HepG2 (cell line): ENCODE data around the gene SMG7. TPM values are rescaled to one million over a fixed set of nuclear protein-coding genes. Genes with fewer than 3 reads are reported as not detected.

ENCODE experiments used
- EED ChIP-seq: sonication (generic); formaldehyde crosslinking; IDR thresholded peaks from 2 replicates; pipeline ENCODE4 v1.5.0; 2020; ENCODE audit warnings: mild to moderate bottlenecking, missing genetic modification reagents
- FOXC1 ChIP-seq: sonication (generic); formaldehyde crosslinking; IDR thresholded peaks from 2 replicates; pipeline ENCODE4 v1.8.0; 2022; ENCODE audit warnings: mild to moderate bottlenecking, missing genetic modification reagents, borderline replicate concordance
- GFI1 ChIP-seq: sonication (generic); formaldehyde crosslinking; IDR thresholded peaks from 2 replicates; pipeline ENCODE4 v1.5.0; 2020; ENCODE audit warnings: missing genetic modification reagents, mild to moderate bottlenecking, borderline replicate concordance
- HNF1B ChIP-seq: sonication (generic); formaldehyde crosslinking; IDR thresholded peaks from 2 replicates; pipeline ENCODE4 v1.5.1; 2020; ENCODE audit warnings: mild to moderate bottlenecking, moderate library complexity, missing genetic modification reagents
- KDM1A ChIP-seq: IDR thresholded peaks from 2 replicates; pipeline ENCODE4 v1.6.1; 2016; ENCODE audit warnings: missing compliant biosample characterization
- KDM6A ChIP-seq: IDR thresholded peaks from 2 replicates; pipeline ENCODE4 v1.6.1; 2016; ENCODE audit warnings: low read depth
- NFE2 ChIP-seq: sonication (generic); formaldehyde crosslinking; IDR thresholded peaks from 2 replicates; pipeline ENCODE4 v1.4.0; 2020; ENCODE audit warnings: missing genetic modification reagents
- NRL ChIP-seq: sonication (generic); formaldehyde crosslinking; IDR thresholded peaks from 2 replicates; pipeline ENCODE4 v1.5.0; 2020; ENCODE audit warnings: missing genetic modification reagents, mild to moderate bottlenecking, moderate library complexity, borderline replicate concordance
- PBX3 ChIP-seq: sonication (generic); formaldehyde crosslinking; IDR thresholded peaks from 2 replicates; pipeline ENCODE4 v1.8.1; 2023; ENCODE audit warnings: missing genetic modification reagents, inconsistent platforms, borderline replicate concordance
- RFX3 ChIP-seq: IDR thresholded peaks from 2 replicates; pipeline ENCODE4 v1.6.1; 2016; ENCODE audit warnings: missing biosample characterization, missing genetic modification reagents
- SNRNP70 ChIP-seq: fragments of 200-400 bp; formaldehyde crosslinking; IDR thresholded peaks from 2 replicates; pipeline ENCODE4 v1.6.1; 2017; ENCODE audit warnings: mild to moderate bottlenecking, low read depth, low read length, moderate library complexity
- ZBTB2 ChIP-seq: sonication (generic); formaldehyde crosslinking; IDR thresholded peaks from 2 replicates; pipeline ENCODE4 v1.8.0; 2022; ENCODE audit warnings: low read depth, missing genetic modification reagents
- ZC3H13 ChIP-seq: sonication (generic); formaldehyde crosslinking; IDR thresholded peaks from 2 replicates; pipeline ENCODE4 v1.8.1; 2023; ENCODE audit warnings: mild to moderate bottlenecking, missing genetic modification reagents, moderate library complexity
- ZFP82 ChIP-seq: sonication (generic); formaldehyde crosslinking; IDR thresholded peaks from 2 replicates; pipeline ENCODE4 v1.5.1; 2020; ENCODE audit warnings: mild to moderate bottlenecking, missing genetic modification reagents, borderline replicate concordance
- ZMAT5 ChIP-seq: sonication (generic); formaldehyde crosslinking; IDR thresholded peaks from 2 replicates; pipeline ENCODE4 v1.5.0; 2020; ENCODE audit warnings: mild to moderate bottlenecking, low read depth, missing genetic modification reagents, borderline replicate concordance
- ZNF232 ChIP-seq: sonication (generic); formaldehyde crosslinking; IDR thresholded peaks from 2 replicates; pipeline ENCODE4 v1.4.0; 2020; ENCODE audit warnings: missing genetic modification reagents, borderline replicate concordance
- ZNF24 ChIP-seq: fragments of 450-650 bp; IDR thresholded peaks from 2 replicates; pipeline ENCODE4 v1.6.1; 2017; ENCODE audit warnings: antibody characterized with exemption, mild to moderate bottlenecking
- ZNF253 ChIP-seq: sonication (generic); formaldehyde crosslinking; IDR thresholded peaks from 2 replicates; pipeline ENCODE4 v1.8.0; 2022; ENCODE audit warnings: mild to moderate bottlenecking, missing genetic modification reagents, borderline replicate concordance
- ZNF333 ChIP-seq: sonication (generic); formaldehyde crosslinking; IDR thresholded peaks from 2 replicates; pipeline ENCODE4 v1.4.0; 2020; ENCODE audit warnings: mild to moderate bottlenecking, missing genetic modification reagents, borderline replicate concordance
- ZNF362 ChIP-seq: sonication (generic); formaldehyde crosslinking; IDR thresholded peaks from 2 replicates; pipeline ENCODE4 v1.4.0; 2020; ENCODE audit warnings: missing genetic modification reagents, mild to moderate bottlenecking, borderline replicate concordance
- ZNF383 ChIP-seq: sonication (generic); formaldehyde crosslinking; IDR thresholded peaks from 2 replicates; pipeline ENCODE4 v1.4.0; 2020; ENCODE audit warnings: missing genetic modification reagents, mild to moderate bottlenecking, borderline replicate concordance
- ZNF512 ChIP-seq: sonication (generic); formaldehyde crosslinking; IDR thresholded peaks from 2 replicates; pipeline ENCODE4 v1.4.0; 2020; ENCODE audit warnings: mild to moderate bottlenecking, missing genetic modification reagents
- polyA plus RNA-seq, 8 experiments: library from polyadenylated mRNA; depleted of rRNA in 3 of 8; stranded (reverse) in 7 of 8; unstranded in 1 of 8; fragments of >200 nt; fragmentation: Illumina TruSeq in 4 of 8; extraction: Trizol in 4 of 8; gene quantifications; 2 replicates each; pipeline versions ENCODE4 v1.2.1 to v1.2.3, GENCODE V29; 2011 to 2016; ENCODE audit warnings: low read depth in 4 of 8, missing spikeins in 1 of 8, mixed read lengths in 1 of 8; ENCODE audit not compliant: insufficient read depth in 1 of 8
- total RNA-seq, 5 experiments: library from RNA; depleted of rRNA; stranded (reverse); fragments of >200 nt; fragmentation: Illumina TruSeq; extraction: Trizol; gene quantifications; 2 replicates each; pipeline ENCODE4 v1.2.3, GENCODE V29; 2016; ENCODE audit warnings: low read depth in 1 of 5

Gene SMG7
- total and polyA plus RNA-seq, 2 of the 13 experiments (the other 11 are each of a cell fraction or from before 2014, with no cell fraction given): 14.9 to 27.9 TPM

GRCh38 chr1:183471743-183472487 lies 384 bp upstream of the SMG7 start (continued):
- peak; percentile 61; the same call in 1 of the 2 replicates for TF ChIP-seq FOXC1 (CRISPR knock-in tag)
- no peak for TF ChIP-seq ZMAT5 (CRISPR knock-in tag)
- TF ChIP-seq ZNF362 (CRISPR knock-in tag): 0 out of 2 replicates have a peak, but pooled peaks have one; percentile 17
- peak; percentile 80 for TF ChIP-seq HNF1B
- TF ChIP-seq PBX3 (CRISPR knock-in tag): no peak
- no peak for TF ChIP-seq KDM6A (CRISPR knock-in tag)
- TF ChIP-seq ZNF232: 0 out of 2 replicates have a peak, but pooled peaks have one; percentile 22
- no peak for TF ChIP-seq GFI1
- TF ChIP-seq SNRNP70: no peak
- TF ChIP-seq ZNF253 (CRISPR knock-in tag): no peak
- no peak for TF ChIP-seq NFE2 (CRISPR knock-in tag)
- TF ChIP-seq ZC3H13 (CRISPR knock-in tag): no peak
- TF ChIP-seq KDM1A (CRISPR knock-in tag): no peak
- TF ChIP-seq ZNF24: peak; percentile 65
- 0 out of 2 replicates have a peak, but pooled peaks have one; percentile 51 for TF ChIP-seq ZNF333 (CRISPR knock-in tag)
- TF ChIP-seq RFX3 (CRISPR knock-in tag): peak; percentile 95
- TF ChIP-seq ZFP82 (CRISPR knock-in tag): no peak
- no peak for TF ChIP-seq ZNF383 (CRISPR knock-in tag)
- peak; percentile 28; the same call in 1 of the 2 replicates for TF ChIP-seq ZBTB2 (CRISPR knock-in tag)
- no peak for TF ChIP-seq EED (CRISPR knock-in tag)
- no peak for TF ChIP-seq ZNF512 (CRISPR knock-in tag)
- peak; percentile 78 for TF ChIP-seq NRL (CRISPR knock-in tag)
